ENCODE measurements around the gene CSNK2A1. TPM values are rescaled to one million over a fixed set of nuclear protein-coding genes. Genes with fewer than 3 reads are reported as not detected.

Gene CSNK2A1
- polyA plus RNA-seq, 5 donors = 103 to 163 (median 140) TPM

- no peak for DNase-seq
Observed at GRCh38 chr20:568673-569415, 25.3 kb upstream of the CSNK2A1 start.

GRCh38 chr20:568097-568652, 24.6 kb upstream of the CSNK2A1 start:
- DNase-seq = no peak

- no peak for DNase-seq
Observed at GRCh38 chr20:564192-564591, 20.6 kb upstream of the CSNK2A1 start.

- DNase-seq = no peak
Observed at GRCh38 chr20:563187-563586, 19.6 kb upstream of the CSNK2A1 start.

GRCh38 chr20:562232-562897, 18.8 kb upstream of the CSNK2A1 start:
- DNase-seq = no peak

- peak; percentile 31 to 64 for DNase-seq
Observed at GRCh38 chr20:561437-562231, 18.0 kb upstream of the CSNK2A1 start.

GRCh38 chr20:560680-561079, 17.1 kb upstream of the CSNK2A1 start:
- DNase-seq = no peak

- no peak for DNase-seq
Observed at GRCh38 chr20:558117-558516, 14.5 kb upstream of the CSNK2A1 start.

GRCh38 chr20:556984-557383, 13.4 kb upstream of the CSNK2A1 start:
- DNase-seq = no peak

- DNase-seq = no peak
Observed at GRCh38 chr20:555976-556385, 12.4 kb upstream of the CSNK2A1 start.

GRCh38 chr20:550611-551010, 7.0 kb upstream of the CSNK2A1 start:
- DNase-seq = no peak

- no peak for DNase-seq
Observed at GRCh38 chr20:549722-550496, 6.3 kb upstream of the CSNK2A1 start.

- no peak for DNase-seq
Observed at GRCh38 chr20:548906-549305, 5.3 kb upstream of the CSNK2A1 start.

GRCh38 chr20:547394-547793, 3.8 kb upstream of the CSNK2A1 start:
- DNase-seq = no peak

- no peak for DNase-seq
Observed at GRCh38 chr20:546353-546752, 2.8 kb upstream of the CSNK2A1 start.

GRCh38 chr20:544153-544725, 649 bp upstream of the CSNK2A1 start:
- no peak for DNase-seq

GRCh38 chr20:542777-543368, 717 bp downstream of the CSNK2A1 start:
- DNase-seq = no peak

GRCh38 chr20:540391-541201, 3.0 kb downstream of the CSNK2A1 start:
- no peak for DNase-seq

- DNase-seq = no peak
Observed at GRCh38 chr20:539848-540247, 3.7 kb downstream of the CSNK2A1 start.

- no peak for DNase-seq
Observed at GRCh38 chr20:539191-539590, 4.4 kb downstream of the CSNK2A1 start.
